ENCODE results near the gene NEDD4L.

DNA sequence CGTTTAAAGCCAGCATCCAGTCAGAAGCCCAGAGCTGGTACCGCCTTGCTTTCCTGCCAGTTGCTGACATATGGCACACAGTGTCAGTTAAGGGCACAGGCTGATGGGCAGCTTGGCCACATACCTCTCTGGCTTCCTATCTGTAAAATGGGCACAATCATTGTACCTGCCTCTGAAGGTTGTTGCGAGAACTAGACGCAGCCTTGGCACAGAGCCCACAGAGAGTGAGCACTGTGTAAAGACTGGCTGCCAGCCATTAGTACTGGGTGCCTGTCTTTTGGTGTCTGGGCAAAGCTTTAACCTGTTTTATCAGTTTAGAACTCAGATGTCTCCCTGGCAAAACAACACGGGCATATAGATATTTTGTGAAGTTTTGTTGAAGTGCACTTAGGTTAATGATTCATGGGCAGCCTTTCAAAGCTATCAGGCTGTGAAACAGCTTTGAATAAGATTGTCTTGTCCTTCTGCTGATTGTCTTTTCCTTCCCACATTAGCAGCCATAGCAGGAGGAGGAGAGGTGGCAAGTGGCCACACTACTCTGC, 269.5 kb downstream of the NEDD4L start:
- TF ChIP-seq, protein P1, sequence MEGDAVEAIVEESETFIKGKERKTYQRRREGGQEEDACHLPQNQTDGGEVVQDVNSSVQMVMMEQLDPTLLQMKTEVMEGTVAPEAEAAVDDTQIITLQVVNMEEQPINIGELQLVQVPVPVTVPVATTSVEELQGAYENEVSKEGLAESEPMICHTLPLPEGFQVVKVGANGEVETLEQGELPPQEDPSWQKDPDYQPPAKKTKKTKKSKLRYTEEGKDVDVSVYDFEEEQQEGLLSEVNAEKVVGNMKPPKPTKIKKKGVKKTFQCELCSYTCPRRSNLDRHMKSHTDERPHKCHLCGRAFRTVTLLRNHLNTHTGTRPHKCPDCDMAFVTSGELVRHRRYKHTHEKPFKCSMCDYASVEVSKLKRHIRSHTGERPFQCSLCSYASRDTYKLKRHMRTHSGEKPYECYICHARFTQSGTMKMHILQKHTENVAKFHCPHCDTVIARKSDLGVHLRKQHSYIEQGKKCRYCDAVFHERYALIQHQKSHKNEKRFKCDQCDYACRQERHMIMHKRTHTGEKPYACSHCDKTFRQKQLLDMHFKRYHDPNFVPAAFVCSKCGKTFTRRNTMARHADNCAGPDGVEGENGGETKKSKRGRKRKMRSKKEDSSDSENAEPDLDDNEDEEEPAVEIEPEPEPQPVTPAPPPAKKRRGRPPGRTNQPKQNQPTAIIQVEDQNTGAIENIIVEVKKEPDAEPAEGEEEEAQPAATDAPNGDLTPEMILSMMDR (conservative IDR thresholded peaks at IDR 0.05), result no peak
- no peak for TF ChIP-seq EZH2 (IDR thresholded peaks at IDR 0.05; ENCODE audit: low read depth)

Measured in PC-9 (cell line).